ENCODE data around the gene EIPR1.
A peak's percentile ranks its signal among the peaks of the same experiment; 100 is the strongest.

Gene EIPR1

GRCh38 chr2:3265981-3266924 lies 111.4 kb downstream of the EIPR1 start:
- Histone ChIP-seq H3K27me3 (ENCODE audit: insufficient read depth, low read length) (no peaks in the 10 kb centered on the region), H3K4me3 (ENCODE audit: low read length) (no peak overlapping the region)

GRCh38 chr2:3265471-3265870 lies 112.1 kb downstream of the EIPR1 start:
- H2AFZ ChIP-seq (ENCODE audit: low read depth, low read length): no peak overlapping the region
- H3K27me3 ChIP-seq (ENCODE audit: insufficient read depth, low read length): no peaks in the 10 kb centered on the region
- H3K4me1 ChIP-seq (ENCODE audit: insufficient read depth, low read length): peaks cover 24% of the 10 kb centered on the region
- H3K4me3 ChIP-seq (ENCODE audit: low read length): no peak overlapping the region
- peaks cover 4% of the 10 kb centered on the region for H3K9me3 ChIP-seq (ENCODE audit: low read length)
- H3K36me3 ChIP-seq (ENCODE audit: insufficient read depth, low read length): no peaks in the 10 kb centered on the region

More at GRCh38 chr2:3265981-3266924, 111.4 kb downstream of the EIPR1 start:
- Histone ChIP-seq H2AFZ (ENCODE audit: low read depth, low read length) (no peak overlapping the region), H3K4me1 (ENCODE audit: insufficient read depth, low read length) (peaks cover 24% of the 10 kb centered on the region), H3K9me3 (ENCODE audit: low read length) (peaks cover 4% of the 10 kb centered on the region), H3K36me3 (ENCODE audit: insufficient read depth, low read length) (no peaks in the 10 kb centered on the region)

DNA sequence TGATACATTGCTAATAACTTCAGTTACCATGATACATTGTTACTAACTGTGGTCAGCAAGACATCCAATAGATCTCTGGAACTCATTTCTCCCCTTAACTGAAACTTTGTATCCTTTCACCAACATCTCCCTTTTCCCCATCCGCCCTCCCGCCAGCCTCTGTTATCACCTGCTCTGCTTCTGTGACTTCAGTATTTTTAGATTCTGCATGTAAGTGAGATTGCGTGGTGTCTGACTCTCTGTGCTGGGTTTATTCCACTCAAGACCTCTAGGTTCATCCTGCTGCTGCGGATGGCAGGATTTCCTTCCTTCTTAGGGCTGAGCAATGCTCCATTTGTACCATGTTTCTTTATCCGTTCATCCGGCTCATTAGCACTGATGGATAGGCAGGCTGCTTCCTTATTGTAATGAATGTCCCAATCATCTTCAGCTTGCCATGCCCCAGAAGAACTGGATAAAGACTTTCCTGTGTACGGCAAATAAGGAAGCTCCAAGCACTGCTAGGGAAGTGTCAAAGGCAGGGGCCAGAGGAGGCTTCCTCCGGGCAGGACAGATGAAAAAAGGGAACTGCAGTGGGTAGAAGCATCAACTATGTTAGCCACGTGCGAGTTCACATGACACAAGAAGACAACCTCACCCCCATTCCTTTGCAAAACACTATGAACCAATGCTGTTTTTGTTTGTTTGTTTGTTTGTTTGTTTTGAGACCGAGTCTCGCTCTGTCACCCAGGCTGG lies 113.4 kb downstream of the EIPR1 start:
- no peak overlapping the region for H3K4me3 ChIP-seq (ENCODE audit: low read length)
- peaks cover 24% of the 10 kb centered on the region for H3K4me1 ChIP-seq (ENCODE audit: insufficient read depth, low read length)
- H3K27me3 ChIP-seq (ENCODE audit: insufficient read depth, low read length): no peaks in the 10 kb centered on the region
- H2AFZ ChIP-seq (ENCODE audit: low read depth, low read length): no peak overlapping the region
- H3K9me3 ChIP-seq (ENCODE audit: low read length): no peaks in the 10 kb centered on the region
- H3K36me3 ChIP-seq (ENCODE audit: insufficient read depth, low read length): no peaks in the 10 kb centered on the region

GRCh38 chr2:3263487-3263886 lies 114.1 kb downstream of the EIPR1 start:
- H3K27me3 ChIP-seq (ENCODE audit: insufficient read depth, low read length): no peaks in the 10 kb centered on the region
- no peaks in the 10 kb centered on the region for H3K36me3 ChIP-seq (ENCODE audit: insufficient read depth, low read length)
- H2AFZ ChIP-seq (ENCODE audit: low read depth, low read length): no peak overlapping the region
- H3K4me3 ChIP-seq (ENCODE audit: low read length): no peak overlapping the region
- H3K4me1 ChIP-seq (ENCODE audit: insufficient read depth, low read length): peaks cover 24% of the 10 kb centered on the region
- no peaks in the 10 kb centered on the region for H3K9me3 ChIP-seq (ENCODE audit: low read length)

DNA sequence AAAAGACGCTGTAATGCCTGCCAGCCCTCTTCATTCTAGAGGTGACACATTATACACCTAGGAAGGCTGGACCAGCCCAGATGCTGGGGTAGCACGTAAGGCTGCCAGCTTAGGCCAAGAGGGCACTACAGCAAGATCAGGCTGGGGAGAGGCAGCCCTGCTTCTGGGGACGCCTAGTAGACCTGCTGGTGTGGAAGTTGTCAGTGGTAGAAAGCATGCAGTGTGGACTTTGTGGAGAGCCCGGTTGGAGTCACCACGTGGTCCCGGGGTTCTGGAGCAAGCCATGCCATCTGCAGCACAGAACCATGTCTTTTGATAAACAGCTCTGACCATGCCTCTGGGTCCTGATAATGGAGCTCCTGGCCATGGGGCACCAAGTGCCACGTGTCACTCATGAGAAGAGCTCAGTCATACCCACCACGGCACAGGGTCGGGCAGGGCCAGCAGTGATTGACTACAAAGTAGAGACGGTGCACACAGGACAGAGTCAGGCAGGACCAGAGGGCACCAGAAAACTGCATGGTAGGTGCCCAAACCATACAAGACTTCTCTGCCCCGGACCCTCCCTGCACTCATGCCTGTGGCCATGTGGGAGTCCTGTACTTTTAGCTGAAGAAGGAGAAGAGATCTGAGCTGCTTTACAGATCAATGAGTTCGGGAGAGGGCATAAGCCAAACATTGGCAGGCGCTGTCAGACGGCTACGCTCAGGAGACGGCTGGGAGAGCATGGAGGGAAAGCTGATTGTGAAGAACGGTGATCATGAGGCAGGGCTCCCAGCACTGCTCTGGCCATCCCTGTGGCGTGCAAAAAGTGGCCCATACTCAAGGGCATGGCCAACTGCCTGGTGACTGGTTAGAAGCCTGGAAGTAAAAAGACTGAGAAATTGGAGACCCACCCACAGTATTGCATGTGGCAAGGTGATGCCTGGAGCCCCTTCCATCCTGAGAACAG lies 114.9 kb downstream of the EIPR1 start:
- Histone ChIP-seq H3K27me3 (ENCODE audit: insufficient read depth, low read length) (no peaks in the 10 kb centered on the region), H2AFZ (ENCODE audit: low read depth, low read length) (no peak overlapping the region), H3K9me3 (ENCODE audit: low read length) (no peaks in the 10 kb centered on the region), H3K4me3 (ENCODE audit: low read length) (no peak overlapping the region), H3K4me1 (ENCODE audit: insufficient read depth, low read length) (peaks cover 27% of the 10 kb centered on the region), H3K36me3 (ENCODE audit: insufficient read depth, low read length) (no peaks in the 10 kb centered on the region)

- peaks cover 31% of the 10 kb centered on the region for H3K4me1 ChIP-seq (ENCODE audit: insufficient read depth, low read length)
- H3K36me3 ChIP-seq (ENCODE audit: insufficient read depth, low read length): no peaks in the 10 kb centered on the region
- H2AFZ ChIP-seq (ENCODE audit: low read depth, low read length): no peak overlapping the region
- H3K27me3 ChIP-seq (ENCODE audit: insufficient read depth, low read length): no peaks in the 10 kb centered on the region
- no peak overlapping the region for H3K4me3 ChIP-seq (ENCODE audit: low read length)
- no peaks in the 10 kb centered on the region for H3K9me3 ChIP-seq (ENCODE audit: low read length)
These were observed 116.1 kb downstream of the EIPR1 start for GRCh38 chr2:3261511-3261910.

GRCh38 chr2:3260959-3261358 lies 116.7 kb downstream of the EIPR1 start:
- Histone ChIP-seq H3K9me3 (ENCODE audit: low read length) (no peaks in the 10 kb centered on the region), H3K4me1 (ENCODE audit: insufficient read depth, low read length) (peaks cover 31% of the 10 kb centered on the region), H2AFZ (ENCODE audit: low read depth, low read length) (no peak overlapping the region), H3K4me3 (ENCODE audit: low read length) (no peak overlapping the region), H3K36me3 (ENCODE audit: insufficient read depth, low read length) (no peaks in the 10 kb centered on the region), H3K27me3 (ENCODE audit: insufficient read depth, low read length) (no peaks in the 10 kb centered on the region)

GRCh38 chr2:3257826-3258225 lies 119.8 kb downstream of the EIPR1 start:
- Histone ChIP-seq H3K4me1 (ENCODE audit: insufficient read depth, low read length) (peaks cover 24% of the 10 kb centered on the region), H2AFZ (ENCODE audit: low read depth, low read length) (no peak overlapping the region), H3K36me3 (ENCODE audit: insufficient read depth, low read length) (no peaks in the 10 kb centered on the region), H3K27me3 (ENCODE audit: insufficient read depth, low read length) (no peaks in the 10 kb centered on the region), H3K9me3 (ENCODE audit: low read length) (no peaks in the 10 kb centered on the region), H3K4me3 (ENCODE audit: low read length) (no peak overlapping the region)

DNA sequence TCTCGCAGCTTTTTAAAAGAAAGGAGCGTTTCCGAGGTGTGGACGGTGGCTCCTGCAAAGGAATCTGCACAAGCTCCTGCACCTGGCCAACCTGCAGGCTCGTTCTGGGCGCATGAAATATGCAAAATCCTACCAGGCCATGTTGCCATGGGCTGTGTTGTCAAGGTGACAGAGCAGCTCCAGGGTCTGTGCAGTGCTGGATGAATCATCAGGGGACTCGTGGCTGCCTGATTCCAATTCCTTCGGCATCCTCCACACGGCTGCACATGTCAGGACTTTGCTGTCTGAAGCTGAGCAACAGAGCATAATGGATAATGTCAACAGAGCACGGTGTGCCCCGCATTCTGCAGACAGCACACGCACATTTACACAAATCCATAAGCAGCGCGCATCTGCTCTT lies 120.5 kb downstream of the EIPR1 start:
- no peaks in the 10 kb centered on the region for H3K27me3 ChIP-seq (ENCODE audit: insufficient read depth, low read length)

DNA sequence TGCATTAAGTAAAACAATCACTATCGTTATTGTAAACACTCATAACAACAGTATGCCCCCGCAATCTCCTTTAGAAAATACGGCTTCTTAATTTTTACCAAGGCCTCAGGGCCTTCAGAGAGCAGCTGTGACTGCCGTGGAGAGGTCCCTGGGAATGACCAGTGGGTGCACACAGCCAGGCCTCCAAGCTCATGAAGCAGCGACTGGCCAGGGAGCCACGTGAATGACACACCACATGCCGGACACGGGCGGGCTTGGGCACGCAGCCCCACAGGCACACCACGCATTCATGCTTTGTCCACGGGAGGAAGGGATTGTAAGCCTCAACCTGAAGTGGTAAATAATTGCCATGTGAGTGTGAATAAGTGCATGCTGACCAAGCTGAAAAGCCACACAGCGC lies 121.0 kb downstream of the EIPR1 start:
- Histone ChIP-seq H3K27me3 (ENCODE audit: insufficient read depth, low read length) (no peaks in the 10 kb centered on the region), H3K36me3 (ENCODE audit: insufficient read depth, low read length) (no peaks in the 10 kb centered on the region), H2AFZ (ENCODE audit: low read depth, low read length) (no peak overlapping the region), H3K4me1 (ENCODE audit: insufficient read depth, low read length) (peaks cover 24% of the 10 kb centered on the region), H3K9me3 (ENCODE audit: low read length) (no peaks in the 10 kb centered on the region), H3K4me3 (ENCODE audit: low read length) (no peak overlapping the region)

More for the DNA sequence above, 120.5 kb downstream of the EIPR1 start:
- H2AFZ ChIP-seq (ENCODE audit: low read depth, low read length): no peak overlapping the region
- peaks cover 24% of the 10 kb centered on the region for H3K4me1 ChIP-seq (ENCODE audit: insufficient read depth, low read length)
- H3K36me3 ChIP-seq (ENCODE audit: insufficient read depth, low read length): no peaks in the 10 kb centered on the region
- H3K9me3 ChIP-seq (ENCODE audit: low read length): no peaks in the 10 kb centered on the region
- peak overlapping the region; percentile 22 for H3K4me3 ChIP-seq (ENCODE audit: low read length)

DNA sequence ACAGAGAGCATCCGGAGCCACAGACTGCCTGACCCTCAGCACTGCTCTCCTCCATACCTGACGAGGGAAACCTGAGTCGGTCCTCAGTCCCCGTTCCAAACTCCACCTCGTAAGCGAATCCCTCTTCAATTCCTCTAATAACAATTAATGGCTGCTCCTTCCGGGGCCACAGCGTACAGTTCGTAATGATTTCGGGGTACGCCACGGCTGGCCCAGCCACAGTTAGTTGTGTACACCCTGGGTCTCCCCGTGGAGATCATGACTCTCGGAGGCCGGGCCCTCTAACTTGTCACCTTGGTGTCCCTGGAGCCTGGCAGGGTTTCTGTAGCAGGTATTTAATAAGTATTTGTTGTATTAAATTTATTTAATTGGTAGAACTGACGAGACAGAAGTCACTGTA lies 121.5 kb downstream of the EIPR1 start:
- peaks cover 24% of the 10 kb centered on the region for H3K4me1 ChIP-seq (ENCODE audit: insufficient read depth, low read length)
- no peak overlapping the region for H2AFZ ChIP-seq (ENCODE audit: low read depth, low read length)
- H3K4me3 ChIP-seq (ENCODE audit: low read length): no peak overlapping the region
- no peaks in the 10 kb centered on the region for H3K36me3 ChIP-seq (ENCODE audit: insufficient read depth, low read length)
- no peaks in the 10 kb centered on the region for H3K27me3 ChIP-seq (ENCODE audit: insufficient read depth, low read length)
- no peaks in the 10 kb centered on the region for H3K9me3 ChIP-seq (ENCODE audit: low read length)

DNA sequence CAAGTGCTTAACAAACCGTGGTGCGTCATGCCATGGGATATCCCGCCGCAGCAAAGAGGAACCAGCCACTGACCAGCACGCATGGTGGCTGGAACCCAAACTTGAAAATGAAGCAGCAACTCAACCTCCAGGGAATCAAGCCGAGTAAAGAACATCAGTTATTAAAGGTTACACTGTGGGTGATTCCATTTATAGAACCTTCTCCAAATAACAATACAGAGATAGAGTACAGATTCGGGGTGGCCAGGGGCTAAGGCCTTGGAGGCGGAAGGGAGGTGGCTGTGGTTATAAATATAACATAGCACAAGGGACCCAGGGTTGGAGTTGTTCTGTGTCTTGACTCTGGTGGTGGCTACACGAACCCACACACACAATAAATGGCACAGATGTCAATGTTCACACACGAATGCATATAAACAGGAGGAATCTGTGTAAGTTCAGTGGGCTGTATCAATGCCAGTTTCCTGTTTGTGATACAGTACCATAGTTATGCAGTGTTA lies 123.1 kb downstream of the EIPR1 start:
- Histone ChIP-seq H3K4me1 (ENCODE audit: insufficient read depth, low read length) (peaks cover 24% of the 10 kb centered on the region), H3K27me3 (ENCODE audit: insufficient read depth, low read length) (no peaks in the 10 kb centered on the region), H3K4me3 (ENCODE audit: low read length) (no peak overlapping the region), H3K9me3 (ENCODE audit: low read length) (peaks cover 2% of the 10 kb centered on the region), H2AFZ (ENCODE audit: low read depth, low read length) (no peak overlapping the region), H3K36me3 (ENCODE audit: insufficient read depth, low read length) (no peaks in the 10 kb centered on the region)
